GM23338 (cell line): ENCODE measurements around the gene RAP1GAP. TPM values are rescaled to one million over a fixed set of nuclear protein-coding genes. Genes with fewer than 3 reads are reported as not detected.

ENCODE experiments used
- ATAC-seq: fragments of 200-7000 bp; cut with Tn5 transposase; 3 replicates; pipeline ENCODE4 v1.9.1; 2020
- DNase-seq: peaks from one replicate; pipeline ENCODE4 v3.0.0-alpha.2; 2015; ENCODE audit warnings: low spot score
- H2AFZ ChIP-seq: fragments of 200-600 bp; sonication (generic); 2 replicates; pipeline ENCODE4 v1.8.0; 2016; ENCODE audit warnings: antibody characterized with exemption, mild to moderate bottlenecking, moderate library complexity
- H3F3A ChIP-seq: fragments of 200-600 bp; sonication (generic); replicated peaks from 2 replicates; pipeline ENCODE4 v1.8.0; 2017; ENCODE audit warnings: antibody characterized with exemption, mixed run types, low read depth
- H3K27ac ChIP-seq: fragments of 200-600 bp; sonication (generic); 2 replicates; pipeline ENCODE4 v1.6.1; 2016; ENCODE audit warnings: low read depth
- H3K27me3 ChIP-seq: fragments of 200-600 bp; sonication (generic); 2 replicates; pipeline ENCODE4 v1.8.0; 2016; ENCODE audit warnings: mild to moderate bottlenecking, mixed run types, moderate library complexity; ENCODE audit not compliant: insufficient read depth
- H3K36me3 ChIP-seq: fragments of 200-600 bp; sonication (generic); 2 replicates; pipeline ENCODE4 v1.8.0; 2016; ENCODE audit warnings: mild to moderate bottlenecking; ENCODE audit not compliant: insufficient read depth
- H3K4me1 ChIP-seq: fragments of 200-600 bp; sonication (generic); 2 replicates; pipeline ENCODE4 v1.8.0; 2016; ENCODE audit warnings: mild to moderate bottlenecking, moderate library complexity; ENCODE audit not compliant: insufficient read depth
- H3K4me2 ChIP-seq: fragments of 200-600 bp; sonication (generic); 2 replicates; pipeline ENCODE4 v1.7.1; 2017; ENCODE audit warnings: mixed run types
- H3K4me3 ChIP-seq: fragments of 200-600 bp; sonication (generic); 2 replicates; pipeline ENCODE4 v1.6.1; 2016; ENCODE audit warnings: mixed run types
- H3K79me2 ChIP-seq: fragments of 200-600 bp; sonication (generic); replicated peaks from 2 replicates; pipeline ENCODE4 v1.8.0; 2017; ENCODE audit warnings: mild to moderate bottlenecking; ENCODE audit not compliant: insufficient read depth
- H3K9me2 ChIP-seq: fragments of 200-600 bp; sonication (generic); 2 replicates; pipeline ENCODE4 v1.8.0; 2017; ENCODE audit not compliant: insufficient read depth
- H4K20me1 ChIP-seq: fragments of 200-600 bp; sonication (generic); replicated peaks from 2 replicates; pipeline ENCODE4 v1.8.0; 2017; ENCODE audit warnings: mild to moderate bottlenecking; ENCODE audit not compliant: insufficient read depth
- H3K27ac Mint-ChIP-seq: 2 replicates; pipeline ENCODE4 v1.8.0; 2020; ENCODE audit warnings: inconsistent platforms, mild to moderate bottlenecking, moderate library complexity, mixed read lengths
- H3K27me3 Mint-ChIP-seq: 3 replicates; pipeline ENCODE4 v1.8.0; 2022; ENCODE audit warnings: low read depth, mild to moderate bottlenecking, moderate library complexity, mixed read lengths, inconsistent platforms; ENCODE audit not compliant: insufficient read depth, poor library complexity
- H3K36me3 Mint-ChIP-seq: 3 replicates; pipeline ENCODE4 v1.8.0; 2021; ENCODE audit warnings: low read depth, mild to moderate bottlenecking, inconsistent platforms, moderate library complexity, mixed read lengths
- H3K4me1 Mint-ChIP-seq: 3 replicates; pipeline ENCODE4 v1.8.0; 2020; ENCODE audit warnings: mild to moderate bottlenecking, inconsistent platforms, mixed read lengths
- H3K4me3 Mint-ChIP-seq: 3 replicates; pipeline ENCODE4 v1.8.0; 2021; ENCODE audit warnings: moderate library complexity, mild to moderate bottlenecking, inconsistent platforms, mixed read lengths
- H3K9me3 Mint-ChIP-seq: 3 replicates; pipeline ENCODE4 v1.8.0; 2020; ENCODE audit warnings: moderate library complexity, mild to moderate bottlenecking, inconsistent platforms, mixed read lengths
- CREB1 ChIP-seq: fragments of 250-450 bp; sonication (Bioruptor Pico); IDR thresholded peaks from 2 replicates; pipeline ENCODE4 v1.5.0; 2020; ENCODE audit warnings: low read depth, mild to moderate bottlenecking, moderate library complexity
- EZH2 ChIP-seq: fragments of 200-600 bp; sonication (generic); IDR thresholded peaks from one replicate; pipeline ENCODE4 v1.8.0; 2017; ENCODE audit warnings: antibody characterized with exemption, mild to moderate bottlenecking, low read depth; ENCODE audit not compliant: unreplicated experiment
- EZH2phosphoT487 ChIP-seq: fragments of 200-600 bp; sonication (generic); IDR thresholded peaks from one replicate; pipeline ENCODE4 v1.8.1; 2018; ENCODE audit warnings: antibody characterized with exemption; ENCODE audit not compliant: unreplicated experiment
- NANOG ChIP-seq: IDR thresholded peaks from 2 replicates; pipeline ENCODE4 v1.6.1; 2016; ENCODE audit warnings: antibody characterized with exemption, borderline replicate concordance
- POLR2AphosphoS5 ChIP-seq: IDR thresholded peaks from 2 replicates; pipeline ENCODE4 v1.6.1; 2016; ENCODE audit warnings: antibody characterized with exemption, low read depth
- REST ChIP-seq: IDR thresholded peaks from one replicate; pipeline ENCODE4 v1.6.1; 2018; ENCODE audit warnings: antibody characterized with exemption; ENCODE audit not compliant: unreplicated experiment
- ZNF114 ChIP-seq: fragments of 250-450 bp; sonication (Bioruptor Pico); IDR thresholded peaks from 2 replicates; pipeline ENCODE4 v1.5.0; 2020; ENCODE audit warnings: mild to moderate bottlenecking, moderate library complexity
- ZNF331 ChIP-seq: fragments of 250-450 bp; sonication (Bioruptor Pico); IDR thresholded peaks from 2 replicates; pipeline ENCODE4 v1.5.0; 2020; ENCODE audit warnings: low read depth, mild to moderate bottlenecking, moderate library complexity
- polyA plus RNA-seq: library from polyadenylated mRNA; unstranded; fragments of >200 nt; fragmentation: Nextera tagmentation; extraction: Ambion mirVana; gene quantifications from 2 replicates; pipeline ENCODE4 v1.2.1, GENCODE V29; 2016
- total RNA-seq: library from RNA; depleted of rRNA; stranded (reverse); fragments of >200 nt; shearing (Covaris generic); gene quantifications from 2 replicates; pipeline ENCODE4 v1.2.3, GENCODE V29; 2014
- TF ChIP-seq, protein P1 (sequence below): fragments of 250-450 bp; sonication (Bioruptor Pico); IDR thresholded peaks from 2 replicates; pipeline ENCODE4 v1.5.0; 2020; ENCODE audit warnings: mild to moderate bottlenecking, moderate library complexity
- TF ChIP-seq, protein P2 (sequence below), 2 experiments: fragments of 200-600 bp in 1 of 2; sonication (generic) in 1 of 2; conservative IDR thresholded peaks; 2 replicates each; pipeline versions ENCODE4 v1.5.1 to v1.6.1; 2016 to 2017; ENCODE audit warnings: antibody characterized with exemption in 2 of 2, low read depth in 2 of 2, mild to moderate bottlenecking in 2 of 2, moderate library complexity in 1 of 2

RAP1GAP gene
- total and polyA plus RNA-seq, 2 experiments from 2014 or later = 4.3 to 6.6 TPM

GRCh38 chr1:21585037-21585436, 84.1 kb downstream of the RAP1GAP start:
- H3F3A ChIP-seq = no peaks in the 10 kb centered on the region
- H3K4me1 ChIP-seq = no peaks in the 10 kb centered on the region
- no peaks in the 10 kb centered on the region for H4K20me1 ChIP-seq
- H3K4me3 ChIP-seq = no peak overlapping the region
- TF ChIP-seq EZH2phosphoT487 (no peak), CREB1 (no peak), REST (no peak), EZH2 (no peak), NANOG (no peak), ZNF331 (no peak), POLR2AphosphoS5 (no peak), ZNF114 (CRISPR knock-in tag) (no peak)
- TF ChIP-seq, protein P1, sequence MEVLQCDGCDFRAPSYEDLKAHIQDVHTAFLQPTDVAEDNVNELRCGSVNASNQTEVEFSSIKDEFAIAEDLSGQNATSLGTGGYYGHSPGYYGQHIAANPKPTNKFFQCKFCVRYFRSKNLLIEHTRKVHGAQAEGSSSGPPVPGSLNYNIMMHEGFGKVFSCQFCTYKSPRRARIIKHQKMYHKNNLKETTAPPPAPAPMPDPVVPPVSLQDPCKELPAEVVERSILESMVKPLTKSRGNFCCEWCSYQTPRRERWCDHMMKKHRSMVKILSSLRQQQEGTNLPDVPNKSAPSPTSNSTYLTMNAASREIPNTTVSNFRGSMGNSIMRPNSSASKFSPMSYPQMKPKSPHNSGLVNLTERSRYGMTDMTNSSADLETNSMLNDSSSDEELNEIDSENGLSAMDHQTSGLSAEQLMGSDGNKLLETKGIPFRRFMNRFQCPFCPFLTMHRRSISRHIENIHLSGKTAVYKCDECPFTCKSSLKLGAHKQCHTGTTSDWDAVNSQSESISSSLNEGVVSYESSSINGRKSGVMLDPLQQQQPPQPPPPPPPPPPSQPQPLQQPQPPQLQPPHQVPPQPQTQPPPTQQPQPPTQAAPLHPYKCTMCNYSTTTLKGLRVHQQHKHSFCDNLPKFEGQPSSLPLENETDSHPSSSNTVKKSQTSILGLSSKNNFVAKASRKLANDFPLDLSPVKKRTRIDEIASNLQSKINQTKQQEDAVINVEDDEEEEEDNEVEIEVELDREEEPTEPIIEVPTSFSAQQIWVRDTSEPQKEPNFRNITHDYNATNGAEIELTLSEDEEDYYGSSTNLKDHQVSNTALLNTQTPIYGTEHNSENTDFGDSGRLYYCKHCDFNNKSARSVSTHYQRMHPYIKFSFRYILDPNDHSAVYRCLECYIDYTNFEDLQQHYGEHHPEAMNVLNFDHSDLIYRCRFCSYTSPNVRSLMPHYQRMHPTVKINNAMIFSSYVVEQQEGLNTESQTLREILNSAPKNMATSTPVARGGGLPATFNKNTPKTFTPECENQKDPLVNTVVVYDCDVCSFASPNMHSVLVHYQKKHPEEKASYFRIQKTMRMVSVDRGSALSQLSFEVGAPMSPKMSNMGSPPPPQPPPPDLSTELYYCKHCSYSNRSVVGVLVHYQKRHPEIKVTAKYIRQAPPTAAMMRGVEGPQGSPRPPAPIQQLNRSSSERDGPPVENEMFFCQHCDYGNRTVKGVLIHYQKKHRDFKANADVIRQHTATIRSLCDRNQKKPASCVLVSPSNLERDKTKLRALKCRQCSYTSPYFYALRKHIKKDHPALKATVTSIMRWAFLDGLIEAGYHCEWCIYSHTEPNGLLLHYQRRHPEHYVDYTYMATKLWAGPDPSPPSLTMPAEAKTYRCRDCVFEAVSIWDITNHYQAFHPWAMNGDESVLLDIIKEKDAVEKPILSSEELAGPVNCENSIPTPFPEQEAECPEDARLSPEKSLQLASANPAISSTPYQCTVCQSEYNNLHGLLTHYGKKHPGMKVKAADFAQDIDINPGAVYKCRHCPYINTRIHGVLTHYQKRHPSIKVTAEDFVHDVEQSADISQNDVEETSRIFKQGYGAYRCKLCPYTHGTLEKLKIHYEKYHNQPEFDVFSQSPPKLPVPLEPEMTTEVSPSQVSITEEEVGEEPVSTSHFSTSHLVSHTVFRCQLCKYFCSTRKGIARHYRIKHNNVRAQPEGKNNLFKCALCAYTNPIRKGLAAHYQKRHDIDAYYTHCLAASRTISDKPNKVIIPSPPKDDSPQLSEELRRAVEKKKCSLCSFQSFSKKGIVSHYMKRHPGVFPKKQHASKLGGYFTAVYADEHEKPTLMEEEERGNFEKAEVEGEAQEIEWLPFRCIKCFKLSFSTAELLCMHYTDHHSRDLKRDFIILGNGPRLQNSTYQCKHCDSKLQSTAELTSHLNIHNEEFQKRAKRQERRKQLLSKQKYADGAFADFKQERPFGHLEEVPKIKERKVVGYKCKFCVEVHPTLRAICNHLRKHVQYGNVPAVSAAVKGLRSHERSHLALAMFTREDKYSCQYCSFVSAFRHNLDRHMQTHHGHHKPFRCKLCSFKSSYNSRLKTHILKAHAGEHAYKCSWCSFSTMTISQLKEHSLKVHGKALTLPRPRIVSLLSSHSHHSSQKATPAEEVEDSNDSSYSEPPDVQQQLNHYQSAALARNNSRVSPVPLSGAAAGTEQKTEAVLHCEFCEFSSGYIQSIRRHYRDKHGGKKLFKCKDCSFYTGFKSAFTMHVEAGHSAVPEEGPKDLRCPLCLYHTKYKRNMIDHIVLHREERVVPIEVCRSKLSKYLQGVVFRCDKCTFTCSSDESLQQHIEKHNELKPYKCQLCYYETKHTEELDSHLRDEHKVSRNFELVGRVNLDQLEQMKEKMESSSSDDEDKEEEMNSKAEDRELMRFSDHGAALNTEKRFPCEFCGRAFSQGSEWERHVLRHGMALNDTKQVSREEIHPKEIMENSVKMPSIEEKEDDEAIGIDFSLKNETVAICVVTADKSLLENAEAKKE (CRISPR knock-in tag) = no peak
- TF ChIP-seq, protein P2, sequence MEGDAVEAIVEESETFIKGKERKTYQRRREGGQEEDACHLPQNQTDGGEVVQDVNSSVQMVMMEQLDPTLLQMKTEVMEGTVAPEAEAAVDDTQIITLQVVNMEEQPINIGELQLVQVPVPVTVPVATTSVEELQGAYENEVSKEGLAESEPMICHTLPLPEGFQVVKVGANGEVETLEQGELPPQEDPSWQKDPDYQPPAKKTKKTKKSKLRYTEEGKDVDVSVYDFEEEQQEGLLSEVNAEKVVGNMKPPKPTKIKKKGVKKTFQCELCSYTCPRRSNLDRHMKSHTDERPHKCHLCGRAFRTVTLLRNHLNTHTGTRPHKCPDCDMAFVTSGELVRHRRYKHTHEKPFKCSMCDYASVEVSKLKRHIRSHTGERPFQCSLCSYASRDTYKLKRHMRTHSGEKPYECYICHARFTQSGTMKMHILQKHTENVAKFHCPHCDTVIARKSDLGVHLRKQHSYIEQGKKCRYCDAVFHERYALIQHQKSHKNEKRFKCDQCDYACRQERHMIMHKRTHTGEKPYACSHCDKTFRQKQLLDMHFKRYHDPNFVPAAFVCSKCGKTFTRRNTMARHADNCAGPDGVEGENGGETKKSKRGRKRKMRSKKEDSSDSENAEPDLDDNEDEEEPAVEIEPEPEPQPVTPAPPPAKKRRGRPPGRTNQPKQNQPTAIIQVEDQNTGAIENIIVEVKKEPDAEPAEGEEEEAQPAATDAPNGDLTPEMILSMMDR (conservative IDR thresholded peaks at IDR 0.05; ENCODE audit: low read depth in 2 of 2) = no peak
- H3K4me3 Mint-ChIP-seq = no peak overlapping the region
- peaks cover 13% of the 10 kb centered on the region for H3K27me3 Mint-ChIP-seq
- peaks cover 8% of the 10 kb centered on the region for H3K4me1 Mint-ChIP-seq
- H3K36me3 ChIP-seq = no peaks in the 10 kb centered on the region
- H3K27me3 ChIP-seq = no peaks in the 10 kb centered on the region
- no peaks in the 10 kb centered on the region for H3K9me3 Mint-ChIP-seq
- ATAC-seq (no peak), DNase-seq (no peak)
- no peak overlapping the region for H3K27ac ChIP-seq
- no peaks in the 10 kb centered on the region for H3K36me3 Mint-ChIP-seq
- H3K27ac Mint-ChIP-seq = no peak overlapping the region
- no peaks in the 10 kb centered on the region for H3K9me2 ChIP-seq
- H3K4me2 ChIP-seq = no peak overlapping the region
- no peak overlapping the region for H2AFZ ChIP-seq
- H3K79me2 ChIP-seq = no peaks in the 10 kb centered on the region
